Measurements from ENCODE around the gene CYB5R4.
"Not testable (repeated sequence)": the region's sequence is repeated elsewhere in the genome, so short reads cannot be mapped to it uniquely, and the experiment has no call there.

DNA sequence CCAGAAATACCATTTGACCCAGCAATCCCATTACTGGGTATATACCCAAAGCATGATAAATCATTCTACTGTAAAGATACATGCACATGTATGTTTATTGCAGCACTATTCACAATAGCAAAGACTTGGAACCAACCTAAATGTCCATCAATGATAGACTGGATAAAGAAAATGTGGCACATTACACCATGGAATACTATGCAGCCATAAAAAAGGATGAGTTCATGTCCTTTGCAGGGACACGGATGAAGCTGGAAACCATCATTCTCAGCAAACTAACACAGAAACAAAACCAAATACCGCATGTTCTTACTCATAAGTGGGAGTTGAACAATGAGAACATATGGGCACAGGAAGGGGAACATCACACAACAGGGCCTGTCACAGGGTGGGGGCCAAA is 88.5 kb downstream of the CYB5R4 start:
- not testable (repeated sequence) for TF ChIP-seq POLR2A (IDR thresholded peaks at IDR 0.05; ENCODE audit: low read depth, low read length); TAF1 (IDR thresholded peaks at IDR 0.05; ENCODE audit: borderline replicate concordance, low read depth, low read length)

Data from GM12892 (cell line).